Myocyte (in vitro differentiated cells): Measurements from ENCODE around the gene CARD11. TPM values are rescaled to one million over a fixed set of nuclear protein-coding genes. Genes with fewer than 3 reads are reported as not detected.

Experiments
- total RNA-seq: library from RNA; depleted of rRNA; stranded (reverse); fragments of >200 nt; gene quantifications from 2 replicates; pipeline ENCODE4 v1.2.3, GENCODE V29; 2014

Gene CARD11
- total RNA-seq, 1 donor from 2014 or later, result not detected

Other genes starting within 250 kb of the CARD11 start
- 10.2 and 14.3 TPM in 2 replicates for gene GNA12, start 199.6 kb downstream of the CARD11 start, total RNA-seq